HEK293 (cell line): Measurements from ENCODE around the gene CIRBP.

ENCODE experiments used
- CTCF ChIP-seq: fragments of 450-650 bp; formaldehyde crosslinking; IDR thresholded peaks from 2 replicates; pipeline ENCODE4 v1.5.1; 2016; ENCODE audit warnings: missing biosample characterization, missing genetic modification characterization
- FEZF1 ChIP-seq: fragments of 450-650 bp; formaldehyde crosslinking; IDR thresholded peaks from 2 replicates; pipeline ENCODE4 v1.5.1; 2016; ENCODE audit warnings: missing biosample characterization, missing genetic modification characterization
- GFI1B ChIP-seq: fragments of 450-650 bp; formaldehyde crosslinking; IDR thresholded peaks from 2 replicates; pipeline ENCODE4 v1.5.1; 2016; ENCODE audit warnings: missing biosample characterization, missing genetic modification characterization
- HIC1 ChIP-seq: fragments of 450-650 bp; formaldehyde crosslinking; IDR thresholded peaks from 2 replicates; pipeline ENCODE4 v1.5.1; 2016; ENCODE audit warnings: missing biosample characterization, missing genetic modification characterization
- KLF1 ChIP-seq: fragments of 450-650 bp; formaldehyde crosslinking; IDR thresholded peaks from 2 replicates; pipeline ENCODE4 v1.5.1; 2016; ENCODE audit warnings: missing biosample characterization, missing genetic modification characterization
- KLF16 ChIP-seq: fragments of 450-650 bp; formaldehyde crosslinking; IDR thresholded peaks from 2 replicates; pipeline ENCODE4 v1.5.1; 2017; ENCODE audit warnings: missing biosample characterization, missing genetic modification characterization
- KLF17 ChIP-seq: fragments of 450-650 bp; formaldehyde crosslinking; IDR thresholded peaks from 2 replicates; pipeline ENCODE4 v1.5.1; 2016; ENCODE audit warnings: missing biosample characterization, missing genetic modification characterization
- REPIN1 ChIP-seq: fragments of 450-650 bp; formaldehyde crosslinking; IDR thresholded peaks from 2 replicates; pipeline ENCODE4 v1.5.1; 2017; ENCODE audit warnings: missing biosample characterization, missing genetic modification characterization, low read depth
- SETDB1 ChIP-seq: IDR thresholded peaks from one replicate; pipeline ENCODE4 v1.6.1; 2017; ENCODE audit warnings: mild to moderate bottlenecking, low read length, moderate library complexity, mixed read lengths; ENCODE audit not compliant: insufficient read length
- ZBTB1 ChIP-seq: fragments of 450-650 bp; formaldehyde crosslinking; IDR thresholded peaks from 2 replicates; pipeline ENCODE4 v1.5.1; 2016; ENCODE audit warnings: missing biosample characterization, missing genetic modification characterization
- ZBTB10 ChIP-seq: fragments of 450-650 bp; formaldehyde crosslinking; IDR thresholded peaks from 2 replicates; pipeline ENCODE4 v1.5.1; 2016; ENCODE audit warnings: missing biosample characterization, missing genetic modification characterization
- ZEB2 ChIP-seq: fragments of 450-650 bp; formaldehyde crosslinking; IDR thresholded peaks from 2 replicates; pipeline ENCODE4 v1.5.1; 2016; ENCODE audit warnings: missing biosample characterization, missing genetic modification characterization
- ZIC2 ChIP-seq: fragments of 450-650 bp; formaldehyde crosslinking; IDR thresholded peaks from 2 replicates; pipeline ENCODE4 v1.5.1; 2016; ENCODE audit warnings: missing biosample characterization, missing genetic modification characterization
- ZNF155 ChIP-seq: fragments of 450-650 bp; formaldehyde crosslinking; IDR thresholded peaks from 2 replicates; pipeline ENCODE4 v1.5.1; 2016; ENCODE audit warnings: missing biosample characterization, missing genetic modification characterization
- ZNF16 ChIP-seq: fragments of 450-650 bp; formaldehyde crosslinking; IDR thresholded peaks from 2 replicates; pipeline ENCODE4 v1.5.1; 2016; ENCODE audit warnings: low read depth, missing biosample characterization, missing genetic modification characterization
- ZNF214 ChIP-seq: fragments of 450-650 bp; formaldehyde crosslinking; IDR thresholded peaks from 2 replicates; pipeline ENCODE4 v1.5.1; 2017; ENCODE audit warnings: missing biosample characterization, mild to moderate bottlenecking, missing genetic modification characterization, borderline replicate concordance
- ZNF26 ChIP-seq: fragments of 450-650 bp; formaldehyde crosslinking; IDR thresholded peaks from 2 replicates; pipeline ENCODE4 v1.5.1; 2016; ENCODE audit warnings: missing biosample characterization, missing genetic modification characterization
- ZNF341 ChIP-seq: fragments of 450-650 bp; formaldehyde crosslinking; IDR thresholded peaks from 2 replicates; pipeline ENCODE4; 2016; ENCODE audit warnings: low read depth, missing biosample characterization, missing genetic modification characterization
- ZNF362 ChIP-seq: fragments of 450-650 bp; formaldehyde crosslinking; IDR thresholded peaks from 2 replicates; pipeline ENCODE4 v1.5.1; 2016; ENCODE audit warnings: missing biosample characterization, missing genetic modification characterization
- ZNF449 ChIP-seq: fragments of 450-650 bp; formaldehyde crosslinking; IDR thresholded peaks from 2 replicates; pipeline ENCODE4 v1.5.1; 2017; ENCODE audit warnings: missing biosample characterization, mild to moderate bottlenecking, missing genetic modification characterization, moderate library complexity
- ZNF510 ChIP-seq: fragments of 450-650 bp; formaldehyde crosslinking; IDR thresholded peaks from 2 replicates; pipeline ENCODE4 v1.5.1; 2018; ENCODE audit warnings: mild to moderate bottlenecking, missing genetic modification characterization, missing biosample characterization; ENCODE audit not compliant: insufficient replicate concordance
- ZNF660 ChIP-seq: fragments of 450-650 bp; IDR thresholded peaks from 2 replicates; pipeline ENCODE4 v1.5.1; 2018; ENCODE audit warnings: missing biosample characterization, mild to moderate bottlenecking, missing genetic modification characterization
- ZNF707 ChIP-seq: fragments of 450-650 bp; formaldehyde crosslinking; IDR thresholded peaks from 2 replicates; pipeline ENCODE4 v1.5.1; 2016; ENCODE audit warnings: missing biosample characterization, missing genetic modification characterization
- ZNF776 ChIP-seq: fragments of 450-650 bp; formaldehyde crosslinking; IDR thresholded peaks from 2 replicates; pipeline ENCODE4 v1.5.0; 2017; ENCODE audit warnings: missing biosample characterization, missing genetic modification characterization, borderline replicate concordance
- ZNF830 ChIP-seq: fragments of 450-650 bp; IDR thresholded peaks from 2 replicates; pipeline ENCODE4 v1.5.0; 2018; ENCODE audit warnings: missing biosample characterization, missing genetic modification characterization, low read depth, mild to moderate bottlenecking, moderate library complexity
- ZSCAN5A ChIP-seq: fragments of 450-650 bp; formaldehyde crosslinking; IDR thresholded peaks from 2 replicates; pipeline ENCODE4 v1.5.1; 2016; ENCODE audit warnings: missing biosample characterization, missing genetic modification characterization

The CIRBP gene

GRCh38 chr19:1279782-1280341 is 10.7 kb downstream of the CIRBP start (continued):
- no peak for TF ChIP-seq ZNF449 (tag by site-specific recombination)
- TF ChIP-seq ZNF341, result peak; percentile 36; the same call in 1 of the 2 replicates
- TF ChIP-seq ZNF707, result no peak
- TF ChIP-seq ZSCAN5A, result no peak
- TF ChIP-seq HIC1 (tag by site-specific recombination), result 0 out of 2 replicates have a peak, but pooled peaks have one; percentile 12
- TF ChIP-seq SETDB1, result no peak
- no peak for TF ChIP-seq ZNF362 (tag by site-specific recombination)
- TF ChIP-seq KLF17 (tag by site-specific recombination), result peak; percentile 59; the same call in 1 of the 2 replicates
- no peak for TF ChIP-seq REPIN1 (tag by site-specific recombination)
- TF ChIP-seq ZEB2 (tag by site-specific recombination), result peak; percentile 56; the same call in 1 of the 2 replicates
- TF ChIP-seq ZBTB1 (tag by site-specific recombination), result no peak
- TF ChIP-seq ZNF776 (tag by site-specific recombination), result no peak
- TF ChIP-seq ZNF214 (tag by site-specific recombination), result no peak
- TF ChIP-seq ZNF26, result no peak
- TF ChIP-seq ZNF510 (tag by site-specific recombination), result no peak
- no peak for TF ChIP-seq ZNF830 (tag by site-specific recombination)
- TF ChIP-seq FEZF1 (tag by site-specific recombination), result no peak
- no peak for TF ChIP-seq ZIC2 (tag by site-specific recombination)
- no peak for TF ChIP-seq ZNF155 (tag by site-specific recombination)
- TF ChIP-seq KLF16, result no peak
- peak; percentile 95 for TF ChIP-seq CTCF
- 0 out of 2 replicates have a peak, but pooled peaks have one; percentile 9 for TF ChIP-seq KLF1
- no peak for TF ChIP-seq ZNF16 (tag by site-specific recombination)
- no peak for TF ChIP-seq ZBTB10
- TF ChIP-seq GFI1B, result no peak
- TF ChIP-seq ZNF660 (tag by site-specific recombination), result 0 out of 2 replicates have a peak, but pooled peaks have one; percentile 32
